HG02623 (cell line): Measurements from ENCODE around the gene MYLK3.
A peak's percentile ranks its signal among the peaks of the same experiment; 100 is the strongest.
"Not testable (repeated sequence)": the region's sequence is repeated elsewhere in the genome, so short reads cannot be mapped to it uniquely, and the experiment has no call there.

Experiments used
- ATAC-seq: cut with Tn5 transposase; IDR thresholded peaks from one replicate; pipeline ENCODE4 v1.9.1; 2021; ENCODE audit warnings: moderate library complexity; ENCODE audit not compliant: unreplicated experiment

MYLK3 gene

DNA sequence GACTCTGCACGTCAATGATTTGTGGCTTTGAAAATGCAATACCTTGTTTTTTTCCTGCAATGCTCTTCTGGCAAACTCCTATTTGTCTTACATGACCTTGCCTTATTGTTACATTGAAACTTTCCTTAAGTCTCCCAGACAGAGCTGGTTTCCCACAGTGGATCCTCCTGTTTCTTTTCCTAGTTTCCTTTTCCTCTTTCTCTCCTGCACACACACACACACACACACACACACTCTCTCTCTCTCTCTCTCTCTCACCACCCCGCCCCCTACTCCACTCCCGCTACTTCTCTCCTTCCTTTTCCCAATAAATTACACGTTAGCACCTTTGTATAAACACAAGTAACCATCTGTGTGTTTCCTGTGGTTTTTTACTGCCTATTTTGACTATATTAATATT, 56.4 kb downstream of the MYLK3 start:
- no peak for ATAC-seq

DNA sequence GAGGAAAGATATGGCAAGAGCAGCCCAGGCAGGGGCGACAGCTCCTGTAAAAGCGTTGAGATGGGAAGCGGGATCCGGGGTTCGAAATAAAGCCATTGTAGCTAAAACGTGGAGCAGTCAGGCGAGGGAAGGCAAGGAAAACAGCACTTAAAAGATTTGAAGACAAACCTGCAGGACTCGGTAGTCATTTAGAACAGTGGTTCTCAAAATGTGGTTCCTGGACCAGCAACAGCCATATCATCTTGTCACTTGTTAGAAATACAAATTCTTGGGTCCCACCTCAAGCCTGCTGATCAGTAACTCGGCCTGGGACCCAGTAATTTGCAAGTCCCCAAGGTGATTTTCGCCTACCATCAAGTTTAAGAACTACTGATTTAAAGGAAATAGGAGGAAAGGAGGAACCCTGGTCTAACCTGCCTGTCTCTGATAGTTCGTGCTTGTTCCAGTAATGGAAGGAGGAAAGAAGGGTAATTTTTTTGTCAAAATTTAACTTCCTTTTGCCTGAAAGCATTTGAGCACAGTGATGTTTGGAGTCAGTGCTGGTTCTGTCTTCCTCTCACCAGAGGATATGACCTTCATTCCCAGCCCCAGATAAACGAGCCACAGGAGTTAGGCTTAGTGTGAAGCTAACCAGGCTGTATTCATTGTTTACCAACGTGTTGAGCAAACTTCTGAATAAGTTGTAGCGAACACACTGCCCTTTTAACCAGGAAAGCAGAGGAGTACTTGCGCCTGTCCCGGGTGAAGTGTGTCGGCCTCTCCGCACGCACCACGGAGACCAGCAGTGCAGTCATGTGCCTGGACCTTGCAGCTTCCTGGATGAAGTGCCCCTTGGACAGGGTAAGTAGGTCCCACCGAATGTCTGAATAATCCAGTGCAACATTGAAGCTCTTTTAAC, 57.6 kb downstream of the MYLK3 start:
- ATAC-seq, result no peak

DNA sequence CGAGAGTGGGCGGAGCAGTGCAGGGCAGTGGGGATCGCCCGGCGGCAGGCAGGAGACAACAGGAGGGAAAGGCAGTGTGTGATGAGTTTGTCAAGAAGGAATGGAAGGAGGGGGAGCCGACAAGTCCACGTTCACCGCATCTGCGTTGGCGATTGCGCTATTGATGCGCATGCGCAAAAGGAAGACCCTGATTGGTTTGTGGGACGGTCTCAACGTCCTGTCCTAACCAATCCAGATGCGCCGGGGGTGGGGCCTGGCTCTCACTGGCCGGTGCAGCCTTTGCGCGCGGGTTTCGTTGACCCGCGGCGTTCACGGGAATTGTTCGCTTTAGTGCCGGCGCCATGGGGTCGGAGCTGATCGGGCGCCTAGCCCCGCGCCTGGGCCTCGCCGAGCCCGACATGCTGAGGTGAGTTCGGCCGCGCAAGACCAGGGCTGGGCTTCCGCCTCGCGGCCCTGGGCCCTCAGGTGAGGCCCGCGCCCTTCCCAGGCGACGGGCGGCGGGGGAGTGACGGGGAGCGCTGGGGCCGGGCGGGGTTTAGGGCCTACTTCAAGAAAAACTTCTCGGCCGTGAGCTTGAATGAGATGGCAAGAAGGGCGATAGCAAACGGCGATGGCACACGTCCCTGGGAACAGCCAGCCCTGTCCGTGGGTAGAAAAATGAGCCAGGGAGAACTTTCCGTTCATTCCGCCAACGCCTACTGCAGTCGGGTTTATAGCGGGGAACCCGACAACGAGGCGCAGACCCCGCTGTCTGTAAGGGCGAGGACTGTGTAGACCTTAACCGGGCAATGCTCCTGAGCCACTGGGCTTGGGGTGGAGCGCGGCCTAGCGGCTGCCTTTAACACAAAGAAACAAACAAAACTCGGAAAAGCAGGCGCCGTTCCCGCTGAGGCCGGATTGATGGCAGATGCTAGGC, 58.5 kb downstream of the MYLK3 start, which contains the start of gene ORC6:
Gene ORC6, plus strand, starts transcription at position 295 of the 916 bp plus-strand sequence. Its CDS starts 47 bp downstream, at position 342.
- ATAC-seq, result peak; percentile 67

DNA sequence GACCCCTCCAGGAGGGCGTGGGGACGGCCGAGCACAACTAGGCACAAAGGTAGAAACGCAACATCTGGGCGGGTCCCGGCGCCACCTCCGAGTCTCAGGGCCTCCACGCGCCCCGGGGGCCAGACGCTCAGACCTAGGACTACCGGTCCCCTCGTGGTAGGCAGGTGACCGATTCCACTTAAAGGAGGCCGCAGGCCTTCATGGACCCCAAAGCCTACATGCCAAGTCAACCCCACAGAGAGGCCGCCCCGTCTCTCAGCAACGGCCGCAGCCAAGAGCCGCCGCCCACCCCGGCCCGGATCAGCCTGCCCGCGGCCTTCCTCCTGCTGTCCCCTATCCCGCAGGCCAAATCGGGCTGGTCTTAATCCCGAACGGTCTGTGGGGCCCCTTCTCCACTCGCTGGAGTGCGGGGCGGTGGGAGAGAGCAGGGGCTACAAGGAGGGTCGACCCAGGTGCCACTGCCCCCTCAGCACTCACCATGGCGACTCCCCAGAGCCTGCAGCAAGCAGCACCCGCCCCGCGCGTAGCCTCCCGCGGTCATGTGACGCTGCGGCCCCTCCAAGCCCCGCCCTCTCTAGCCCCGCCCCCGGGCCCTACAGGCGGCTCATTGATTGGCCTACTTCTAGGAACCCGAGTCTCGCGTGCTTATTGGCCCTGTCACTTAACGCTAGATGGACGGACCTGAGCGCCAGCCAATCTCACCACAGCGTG, 59.3 kb downstream of the MYLK3 start, which contains the start of gene VPS35:
Gene VPS35, minus strand, starts transcription at position 525 of the 711 bp plus-strand sequence. Its CDS starts 45 bp downstream, at position 480.
- ATAC-seq, result peak; percentile 86

DNA sequence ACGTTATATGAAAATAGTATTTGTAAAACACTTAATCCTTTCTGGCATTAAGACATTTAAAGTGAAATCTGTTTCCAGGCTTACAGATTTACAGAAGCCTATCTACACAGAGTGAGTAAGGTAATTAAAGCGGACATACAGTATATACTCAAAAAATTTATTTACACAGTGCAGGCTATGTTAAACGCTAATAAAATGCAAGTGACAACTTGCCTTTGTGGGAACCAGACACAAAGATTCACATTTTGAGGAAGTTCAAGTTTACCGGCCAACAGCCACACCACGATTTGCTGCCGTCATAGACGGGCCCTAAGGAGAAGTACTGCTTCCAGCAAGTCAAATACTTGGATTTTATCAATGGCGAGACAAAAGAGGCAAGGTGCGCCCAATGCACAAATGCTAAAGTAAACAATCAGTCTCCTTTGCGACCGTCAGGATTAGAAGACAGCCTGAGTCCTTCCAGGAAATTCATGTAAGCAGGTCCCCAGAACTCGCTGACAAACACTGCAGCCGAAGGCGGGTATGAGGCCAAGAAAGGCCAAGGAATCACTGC, 60.0 kb downstream of the MYLK3 start:
- ATAC-seq, result no peak

DNA sequence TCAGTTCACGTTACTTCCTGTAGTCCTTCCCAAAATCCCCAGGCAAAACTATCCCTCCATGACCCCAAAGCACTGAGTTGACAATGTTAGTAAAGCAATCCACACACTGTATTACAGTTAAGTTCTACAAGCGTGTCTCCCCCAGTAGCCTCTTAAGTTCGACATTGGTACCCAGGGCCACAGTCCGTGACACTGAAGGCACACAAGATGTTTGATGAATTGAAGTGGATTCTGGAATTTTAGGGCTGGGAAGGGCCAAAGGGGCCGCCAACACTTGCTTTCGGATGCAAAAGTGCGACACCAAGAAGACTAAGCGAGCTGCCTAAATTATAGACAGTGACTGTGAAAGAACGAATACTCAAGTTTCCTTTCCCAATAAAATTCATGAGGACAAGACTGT, 60.7 kb downstream of the MYLK3 start:
- no peak for ATAC-seq

DNA sequence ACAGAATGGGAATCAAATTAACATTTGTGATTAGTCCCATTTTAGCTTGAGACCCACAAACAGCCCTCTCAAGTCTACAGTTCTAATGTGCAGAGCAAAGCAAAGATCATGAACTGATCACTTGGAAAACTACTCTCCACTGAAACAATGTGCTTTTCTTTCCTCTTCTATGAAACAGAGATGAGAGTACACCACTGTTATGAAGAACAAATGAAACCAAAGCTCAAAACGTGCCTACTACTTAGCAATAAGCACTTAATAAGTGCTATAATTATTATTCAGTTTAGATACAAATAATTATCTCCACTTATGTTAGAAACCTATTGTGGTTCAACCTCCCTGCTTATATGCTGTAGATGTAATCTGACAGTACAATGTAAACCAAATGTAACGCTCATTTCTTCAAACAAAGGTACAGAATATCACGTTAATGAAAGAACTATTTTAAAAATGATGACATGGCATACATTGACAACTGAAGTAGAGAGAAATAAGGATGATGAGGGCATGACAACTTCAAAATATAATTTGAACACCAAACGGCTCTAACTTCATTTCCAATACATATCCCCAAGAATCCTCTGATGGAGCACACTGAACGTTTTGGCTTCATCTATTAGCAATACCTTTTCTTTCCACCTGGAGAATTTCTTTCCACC, 61.2 kb downstream of the MYLK3 start:
- no peak for ATAC-seq

DNA sequence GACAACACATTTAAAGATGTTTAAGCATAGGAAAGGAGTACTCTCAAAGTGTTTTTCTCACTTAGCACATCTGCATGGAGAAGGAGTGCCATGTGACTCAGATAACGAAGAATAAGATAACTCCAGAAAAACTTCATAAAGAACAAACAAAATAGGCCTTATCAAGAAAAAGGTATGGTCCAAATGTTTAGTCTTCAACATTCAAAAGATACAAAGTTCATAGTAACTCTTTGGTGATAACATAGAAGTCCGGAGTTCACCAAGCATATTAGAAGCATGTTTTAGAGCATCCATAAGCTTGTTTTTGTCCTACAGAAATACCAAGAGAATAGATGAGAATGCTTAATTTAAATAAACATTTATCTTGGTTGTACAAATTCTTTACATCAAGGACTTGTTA, 66.3 kb downstream of the MYLK3 start:
- not testable (repeated sequence) for ATAC-seq

DNA sequence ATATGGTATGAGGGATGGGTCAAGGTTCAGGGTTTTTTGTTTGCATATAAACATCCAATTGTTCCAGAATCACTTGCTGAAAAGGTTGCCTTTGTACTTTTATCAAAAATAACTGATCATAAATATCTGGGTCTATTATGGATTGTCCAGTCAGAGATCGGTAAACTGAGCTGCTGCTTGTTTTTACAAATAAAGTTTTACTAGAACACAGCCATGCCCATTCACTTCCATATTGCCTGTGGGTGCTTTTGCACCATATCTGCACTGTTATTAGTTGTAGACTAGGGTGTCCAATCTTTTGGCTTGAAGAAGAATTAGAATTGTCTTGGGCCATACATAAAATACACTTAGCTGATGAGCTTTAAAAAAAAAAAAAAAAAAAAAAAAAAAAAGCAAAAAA, 70.2 kb downstream of the MYLK3 start:
- ATAC-seq, result not testable (repeated sequence)

DNA sequence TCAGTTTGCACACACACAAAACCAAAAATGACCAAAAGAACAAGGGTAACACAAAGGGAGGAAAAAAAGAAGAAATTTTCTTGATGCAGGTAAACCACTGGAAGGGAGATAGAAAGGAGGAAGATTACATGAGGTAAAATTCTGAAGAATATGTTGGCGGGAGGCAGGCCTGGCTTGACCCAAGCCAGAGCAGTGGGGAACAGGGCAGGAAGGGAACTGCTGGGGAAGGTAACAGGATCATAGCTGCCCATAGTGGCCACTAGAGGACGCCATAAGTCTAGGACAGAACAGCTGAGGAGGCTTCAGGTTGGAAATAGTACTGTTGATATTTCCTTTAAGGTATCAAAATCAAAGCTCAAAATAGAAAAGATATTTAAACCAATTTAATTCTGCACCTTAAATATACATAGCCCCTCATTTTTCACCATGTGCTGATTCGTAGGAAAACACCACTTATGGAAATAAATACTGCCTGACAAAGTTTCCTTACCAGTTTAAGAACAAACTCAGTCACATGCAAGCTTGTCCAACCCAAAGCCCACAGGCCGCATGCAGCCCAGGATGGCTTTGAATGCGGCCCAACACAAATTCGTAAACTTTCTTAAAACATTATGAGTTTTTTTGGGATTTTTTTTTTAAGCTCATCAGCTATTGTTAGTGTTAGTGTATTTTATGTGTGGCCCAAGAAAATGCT, 74.7 kb downstream of the MYLK3 start:
- ATAC-seq, result peak; percentile 81

DNA sequence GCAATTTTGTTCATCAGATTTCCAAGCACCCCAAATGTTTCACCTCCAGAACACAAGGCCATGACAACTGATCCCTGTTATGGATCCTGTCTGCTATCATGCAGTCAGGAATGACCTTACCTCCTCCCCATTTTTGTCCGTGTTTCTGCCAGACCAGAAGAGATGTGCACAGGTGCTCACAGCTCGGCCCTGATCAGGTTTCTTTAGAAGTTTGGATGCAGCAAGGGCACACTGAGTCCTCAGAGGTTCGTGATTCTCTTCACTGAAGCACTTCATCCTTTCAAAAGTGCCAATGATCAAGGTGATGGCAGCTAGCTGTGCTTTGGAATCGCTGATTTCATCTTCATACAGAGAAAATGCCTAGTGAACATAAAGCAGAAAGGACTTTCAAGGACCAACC, 86.0 kb downstream of the MYLK3 start:
- no peak for ATAC-seq

DNA sequence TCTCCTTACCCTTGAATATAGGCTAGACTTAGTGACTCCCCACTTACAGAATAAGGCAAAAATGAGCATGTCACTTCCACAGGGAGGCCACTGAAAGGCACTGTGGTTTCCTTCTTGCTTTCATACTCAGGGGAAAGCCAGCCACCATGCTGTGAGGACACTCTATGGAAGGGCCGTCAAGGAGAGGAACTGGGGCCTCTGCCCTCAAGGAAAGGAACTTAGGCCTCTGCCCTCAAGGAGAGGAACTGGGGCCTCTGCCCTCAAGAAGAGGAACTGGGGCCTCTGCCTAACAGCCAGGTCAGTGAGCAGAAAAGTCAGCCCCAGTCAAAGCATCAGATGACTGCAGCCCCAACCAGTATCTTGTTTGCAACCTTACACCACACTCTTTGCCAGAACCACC, 89.2 kb downstream of the MYLK3 start:
- ATAC-seq, result peak; percentile 94
